Endometrial microvascular endothelial cells (primary cell): ENCODE measurements around the gene RPS3. TPM values are rescaled to one million over a fixed set of nuclear protein-coding genes. Genes with fewer than 3 reads are reported as not detected.

ENCODE experiments used
- in situ Hi-C: cut with HindIII; loops from 2 replicates; pipeline ENCODE4 v1.10.0; 2017; ENCODE audit warnings: low sequenced_read_pairs, low pct_unique_long_range_greater_than_20kb; ENCODE audit errors: inconsistent ontology term
- total RNA-seq: library from RNA; depleted of rRNA; stranded (reverse); fragments of >200 nt; gene quantifications from one replicate; pipeline ENCODE4 v1.2.3, GENCODE V29; 2015; ENCODE audit errors: inconsistent ontology term

The RPS3 gene
- total RNA-seq, 1 donor from 2014 or later: 1,799 TPM

GRCh38 chr11:75445315-75445953, 46.1 kb downstream of the RPS3 start:
- in situ Hi-C loops: no loop called here

- in situ Hi-C loops: no loop called here
These were observed 48.1 kb downstream of the RPS3 start for GRCh38 chr11:75447415-75447814.

- in situ Hi-C loops: no loop called here
These were observed 50.0 kb downstream of the RPS3 start for GRCh38 chr11:75449271-75449670.

- in situ Hi-C loops: no loop called here
These were observed 50.5 kb downstream of the RPS3 start for GRCh38 chr11:75449776-75450175.

- in situ Hi-C loops: no loop called here
These were observed 50.9 kb downstream of the RPS3 start for GRCh38 chr11:75450236-75450635.

- in situ Hi-C loops: no loop called here
These were observed 51.8 kb downstream of the RPS3 start for GRCh38 chr11:75450826-75451821.

DNA sequence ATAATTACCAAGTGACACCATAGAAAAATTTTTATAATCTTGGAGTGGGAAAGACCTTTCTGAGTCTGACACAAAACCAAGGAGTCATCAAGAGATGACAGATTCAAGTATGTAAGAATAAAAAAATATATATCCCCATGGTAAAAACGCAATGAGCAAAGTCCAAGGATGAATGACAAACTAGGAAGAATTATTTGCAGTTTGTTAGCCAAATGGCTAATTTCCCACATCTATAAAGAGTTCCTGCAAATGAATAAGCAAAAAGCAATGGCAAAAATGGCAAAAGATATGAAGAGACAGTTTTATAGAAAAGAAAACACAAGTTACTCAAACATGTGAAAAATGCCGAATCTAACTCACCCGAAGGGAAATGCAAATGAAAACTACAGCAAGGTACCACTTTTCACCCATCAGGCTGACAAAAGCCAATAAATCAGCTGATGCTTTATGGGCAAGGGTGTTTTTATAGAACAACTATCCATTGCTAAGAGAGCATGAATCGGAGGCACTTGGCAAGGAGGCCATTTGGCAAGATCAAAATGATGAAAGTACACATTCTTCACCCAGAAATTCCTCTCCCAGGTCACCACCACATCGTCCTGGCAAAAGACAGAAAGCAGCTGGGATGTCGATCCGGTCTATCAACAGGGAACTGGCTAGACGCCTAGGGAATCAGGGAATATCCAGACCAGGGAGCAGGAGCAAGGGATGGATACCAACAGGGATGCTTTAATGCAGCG, 54.8 kb downstream of the RPS3 start:
- in situ Hi-C loops: no loop called here

DNA sequence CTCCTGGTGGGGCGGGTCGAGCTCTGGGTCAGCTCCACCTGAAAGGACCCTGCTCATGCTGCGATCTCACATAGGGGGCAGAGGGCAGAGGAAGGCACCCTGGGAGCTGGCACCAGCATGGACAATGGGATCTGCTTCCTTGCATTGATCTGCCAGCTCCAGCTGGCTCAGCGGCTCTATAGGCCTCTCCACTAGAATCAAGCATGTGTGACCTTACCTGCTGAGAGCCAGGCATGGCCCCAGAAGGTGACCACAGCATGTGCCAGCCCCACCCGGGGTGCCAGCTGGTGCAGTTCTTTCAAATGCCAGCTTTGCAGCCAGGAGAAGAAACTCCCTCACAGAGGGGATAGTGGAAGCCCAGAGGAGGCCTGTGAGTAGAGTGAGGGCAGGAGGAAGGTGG, 55.7 kb downstream of the RPS3 start:
- in situ Hi-C loops: no loop called here

Other genes with a start within 250 kb of the RPS3 start
- gene SLCO2B1, start 248.4 kb upstream of the RPS3 start, total RNA-seq: 0.65 TPM
- gene TPBGL, start 158.7 kb upstream of the RPS3 start, total RNA-seq: not detected
- 22.7 TPM for gene ARRB1, start 47.9 kb upstream of the RPS3 start, total RNA-seq
- not detected for gene KLHL35, start 33.7 kb downstream of the RPS3 start, total RNA-seq
- gene GDPD5, start 126.4 kb downstream of the RPS3 start, total RNA-seq: 36.6 TPM
- 652 TPM for gene SERPINH1, start 162.7 kb downstream of the RPS3 start, total RNA-seq